Stimulated activated CD4-positive, alpha-beta T cell treated with anti-CD3 and anti-CD28 coated beads, TNF-alpha, amount 100 ng/mL, for 4 hours (primary cell): ENCODE measurements around the gene ALDH1L1.

Experiments
- DNase-seq, 3 experiments: peaks; one replicate each; pipeline ENCODE4 v3.0.0-alpha.2; 2020; ENCODE audit warnings: low read depth in 3 of 3

The ALDH1L1 gene

DNA sequence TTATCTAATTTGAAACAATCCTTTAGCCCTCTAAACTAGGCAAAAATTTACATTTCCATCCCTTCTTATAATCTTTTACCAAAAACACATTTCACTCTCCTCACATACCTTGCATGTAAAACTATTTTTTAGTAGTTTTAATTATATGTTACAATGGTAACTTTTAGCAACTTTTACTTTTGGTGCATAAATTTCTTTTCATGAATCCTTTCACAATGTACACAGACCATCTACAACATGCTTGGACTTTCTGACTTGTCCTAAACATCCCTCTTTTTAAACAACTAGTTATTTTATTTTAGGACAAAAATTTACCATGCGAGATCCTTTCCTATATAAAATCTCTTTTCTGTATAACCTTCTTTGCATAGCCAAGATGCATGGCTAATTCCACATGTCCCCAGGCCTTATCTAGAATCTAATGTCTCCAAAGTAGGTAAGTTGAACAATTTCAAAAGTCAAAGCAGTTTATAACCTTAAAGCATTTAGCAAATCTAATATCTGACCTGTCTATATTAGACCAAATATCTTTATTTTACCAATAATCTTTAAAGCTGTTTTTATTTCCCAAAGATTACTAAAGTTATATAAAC lies 14.4 kb upstream of the ALDH1L1 start:
- DNase-seq: no peak

DNA sequence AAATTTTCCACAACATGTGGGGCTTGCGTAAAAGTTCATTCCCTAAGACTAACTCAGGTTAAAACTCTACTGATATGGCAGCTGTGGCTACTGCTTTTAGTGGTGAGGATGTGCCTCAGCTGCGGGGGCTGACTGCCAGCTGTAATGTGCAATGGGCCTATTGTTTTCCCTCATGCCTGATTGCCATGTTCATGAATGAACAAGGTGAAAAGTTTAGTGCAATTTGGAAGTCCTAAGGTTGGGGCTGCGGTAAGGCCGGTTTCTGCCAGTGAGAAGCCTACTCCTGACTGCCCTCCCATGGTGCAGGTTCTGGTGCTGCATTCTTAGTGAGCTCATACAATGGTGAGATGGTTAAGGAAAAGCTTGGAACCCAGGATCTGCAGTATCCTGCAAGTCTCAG lies 10.9 kb upstream of the ALDH1L1 start:
- DNase-seq: no peak

DNA sequence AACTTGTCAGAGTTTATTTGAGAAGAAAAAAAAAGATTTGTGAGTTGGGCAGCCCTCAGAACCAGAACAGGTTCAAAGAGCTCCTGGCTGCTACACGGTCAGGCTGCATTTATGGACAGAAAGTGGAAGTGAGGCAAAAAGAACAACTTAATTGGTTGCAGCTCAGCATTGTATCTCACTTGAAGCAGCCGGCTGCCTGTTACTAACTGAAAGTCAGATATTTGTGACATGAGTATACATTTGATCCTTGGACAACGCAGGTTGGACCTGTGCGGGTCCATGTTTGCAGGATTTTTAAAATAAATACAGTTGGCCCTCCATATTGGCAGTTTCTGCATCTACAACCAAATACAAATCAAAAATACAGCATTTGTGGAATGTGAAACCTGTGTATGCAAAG lies 7.5 kb upstream of the ALDH1L1 start:
- DNase-seq: no peak

DNA sequence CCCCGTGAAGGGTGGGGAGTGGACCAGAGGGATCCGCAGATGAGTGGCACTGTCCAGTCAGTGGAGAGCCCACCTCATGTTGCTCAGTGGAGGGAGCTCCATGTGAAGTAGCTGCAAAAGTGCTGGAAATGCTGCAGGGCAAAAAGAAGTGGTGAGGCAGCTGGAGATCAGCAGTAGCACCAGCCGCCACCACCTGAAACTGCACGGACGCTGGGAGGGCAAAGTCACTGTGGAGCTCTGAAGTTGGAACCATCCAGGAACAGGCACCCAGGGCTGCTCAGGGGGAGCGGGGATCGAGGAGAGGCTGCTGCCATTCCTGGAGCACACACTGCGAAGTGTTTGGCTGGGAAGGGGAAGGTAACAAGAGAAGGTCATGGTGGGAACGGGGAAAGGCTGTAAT lies 6.4 kb upstream of the ALDH1L1 start:
- DNase-seq: no peak

DNA sequence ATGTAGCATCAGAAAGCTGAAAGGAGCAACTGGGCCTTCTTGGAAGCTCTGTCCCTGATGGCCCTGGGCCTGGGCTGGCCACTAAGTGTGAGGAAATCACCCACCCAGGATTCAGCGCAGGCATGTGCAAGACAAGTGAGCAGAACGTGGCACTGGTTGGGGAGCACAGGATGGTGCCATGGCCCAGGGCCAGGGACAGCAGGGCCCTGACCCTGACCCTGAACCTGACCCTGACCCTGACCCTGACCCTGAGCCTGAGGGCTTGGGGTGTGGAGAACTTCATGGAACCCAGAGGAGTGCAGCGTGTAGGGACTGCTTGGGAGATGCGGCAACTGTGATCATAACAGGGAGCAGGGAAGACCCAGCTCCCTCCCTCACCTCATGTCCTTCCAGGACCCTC lies 5.9 kb upstream of the ALDH1L1 start:
- DNase-seq: no peak

DNA sequence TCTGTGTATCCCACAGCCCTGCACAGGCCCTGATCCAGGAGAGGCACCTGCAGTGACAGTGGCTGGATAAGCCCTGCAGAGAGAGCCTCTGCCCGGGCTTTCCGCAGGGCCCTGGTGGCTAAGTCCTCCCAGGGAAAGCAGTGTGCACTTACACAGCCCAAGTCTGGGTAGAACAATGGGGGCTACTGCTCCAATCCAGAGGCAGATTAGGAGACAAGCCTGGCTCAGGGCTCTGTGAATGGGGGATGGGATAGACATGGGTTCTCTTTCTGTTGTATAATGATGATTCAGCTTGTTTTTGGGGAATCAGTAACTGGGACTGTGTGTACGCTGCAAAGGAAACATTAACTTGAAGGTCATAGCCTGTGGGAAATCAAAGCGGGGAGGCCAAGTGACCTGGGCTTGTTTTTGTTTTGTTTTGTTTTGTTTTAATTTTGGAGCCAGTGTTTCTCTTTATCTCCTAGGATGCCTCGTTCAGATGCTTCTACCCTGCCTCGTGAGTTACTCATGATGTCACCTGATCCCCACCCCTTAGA lies 4.1 kb upstream of the ALDH1L1 start:
- DNase-seq: no peak

DNA sequence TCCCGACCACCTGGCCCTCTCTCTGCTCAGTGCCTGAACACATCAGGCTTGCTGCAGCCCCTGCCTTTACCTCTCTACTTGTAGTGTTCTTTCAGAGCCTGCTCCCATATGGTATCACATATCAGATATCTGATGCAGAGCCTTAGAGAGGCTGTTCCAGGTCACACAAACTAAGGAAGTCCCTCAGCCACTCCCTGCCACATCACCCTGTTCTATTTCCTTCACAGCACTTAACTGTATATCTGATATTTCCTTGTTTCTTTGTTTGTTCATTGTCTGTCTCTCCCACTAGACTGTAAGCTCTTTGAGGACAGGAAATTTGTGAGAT lies 976 bp upstream of the ALDH1L1 start:
- DNase-seq: no peak

DNA sequence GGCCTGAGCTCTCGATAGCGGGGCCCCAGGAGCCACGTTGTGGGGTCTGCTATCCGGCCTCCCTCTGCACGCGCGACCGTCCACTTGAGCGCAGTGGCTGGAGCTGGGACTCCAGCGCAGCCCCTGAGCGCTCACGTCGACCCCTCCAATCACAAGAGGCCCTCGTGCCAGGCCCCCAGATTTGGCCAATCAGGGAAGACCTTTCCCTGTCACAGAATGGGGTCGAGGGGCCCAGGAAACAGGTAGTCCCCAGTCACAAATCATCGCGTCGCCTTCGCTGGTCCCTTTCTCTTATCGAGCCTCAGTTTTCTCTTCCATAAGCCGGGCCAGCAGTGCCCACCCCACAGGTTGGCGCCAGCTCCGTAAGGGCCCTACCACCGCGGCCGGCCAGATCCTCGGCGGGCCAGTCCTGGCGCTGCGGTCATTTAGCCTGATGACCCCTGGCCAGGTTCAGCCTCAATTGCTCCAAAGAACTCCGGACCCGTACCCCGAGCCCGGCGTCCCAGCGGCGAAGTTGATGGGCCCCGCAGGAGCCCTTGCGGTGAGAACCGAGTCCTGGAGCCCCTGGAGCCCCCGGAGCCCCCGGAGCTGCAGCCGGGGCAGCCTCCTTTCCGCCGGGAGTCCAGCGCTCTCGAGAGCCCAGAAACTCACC lies 435 bp downstream of the ALDH1L1 start:
- no peak for DNase-seq

DNA sequence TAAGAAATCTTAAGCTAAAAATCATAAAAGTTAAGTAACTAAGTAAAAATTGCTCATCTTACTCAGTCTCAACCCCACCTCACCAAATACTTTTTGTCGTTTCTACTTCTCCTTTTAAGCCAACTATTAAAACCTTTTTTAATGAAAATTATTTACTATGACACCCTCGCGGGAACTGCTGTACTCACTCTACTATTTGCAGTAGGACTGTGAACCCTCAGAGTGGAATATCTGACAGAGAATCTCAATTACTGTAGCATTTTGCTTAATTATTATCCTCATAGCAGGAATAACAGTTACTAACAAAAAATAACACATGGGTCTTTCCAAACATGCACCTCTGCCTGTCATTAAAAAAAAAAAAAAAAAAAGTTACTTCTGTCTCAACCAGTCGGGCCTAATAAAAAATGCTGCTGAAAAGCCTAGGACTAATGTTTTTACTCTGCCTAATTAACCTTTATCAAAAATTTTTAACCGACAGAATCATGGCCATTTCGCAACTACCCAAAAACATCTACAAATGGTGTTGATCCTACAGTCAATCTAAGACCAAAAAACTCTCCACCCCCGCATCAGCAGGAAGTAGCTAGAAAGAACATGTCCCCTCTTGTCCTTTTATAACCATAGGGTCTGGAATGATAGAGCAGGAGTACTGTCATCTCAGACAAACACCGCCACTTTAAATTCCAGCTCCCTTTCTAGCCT lies 10.2 kb downstream of the ALDH1L1 start:
- DNase-seq: no peak

DNA sequence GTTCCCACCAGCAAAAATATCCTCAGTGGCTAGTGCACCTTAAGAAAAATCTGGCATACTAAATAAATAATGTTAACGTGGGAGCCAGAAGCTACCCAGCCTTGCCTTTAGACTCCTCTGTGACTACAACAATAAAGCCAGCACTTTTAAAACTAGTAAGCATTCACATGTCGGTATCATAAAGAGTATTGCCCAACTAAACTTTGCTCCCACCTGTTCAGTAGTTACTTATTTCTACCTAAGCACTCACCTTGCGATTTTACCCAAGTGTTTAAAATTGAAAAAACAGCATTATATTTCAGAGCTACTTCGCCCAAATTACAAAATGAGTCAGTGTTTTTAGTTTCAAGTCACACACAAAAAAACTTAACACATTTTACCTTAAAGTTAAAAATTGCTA lies 12.8 kb downstream of the ALDH1L1 start:
- DNase-seq: no peak

DNA sequence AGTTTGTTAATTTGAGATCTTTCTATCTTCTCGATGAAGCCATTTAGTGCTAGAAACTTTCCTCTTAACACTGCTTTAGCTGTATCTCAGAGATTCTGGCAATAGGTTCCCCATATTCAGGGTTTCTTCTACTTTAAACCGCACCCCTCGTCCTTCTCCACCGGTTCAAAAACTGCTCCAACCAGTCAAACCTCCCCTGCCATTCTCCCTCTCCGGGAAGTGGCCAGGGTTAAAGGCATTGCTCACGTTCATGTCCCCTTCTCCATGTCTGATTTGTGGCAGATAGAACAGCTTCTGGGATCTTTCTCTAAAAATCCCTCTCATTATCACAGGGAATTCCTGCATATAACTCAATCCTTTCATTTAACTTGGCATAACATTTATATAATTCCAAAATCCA lies 14.4 kb downstream of the ALDH1L1 start:
- no peak for DNase-seq

DNA sequence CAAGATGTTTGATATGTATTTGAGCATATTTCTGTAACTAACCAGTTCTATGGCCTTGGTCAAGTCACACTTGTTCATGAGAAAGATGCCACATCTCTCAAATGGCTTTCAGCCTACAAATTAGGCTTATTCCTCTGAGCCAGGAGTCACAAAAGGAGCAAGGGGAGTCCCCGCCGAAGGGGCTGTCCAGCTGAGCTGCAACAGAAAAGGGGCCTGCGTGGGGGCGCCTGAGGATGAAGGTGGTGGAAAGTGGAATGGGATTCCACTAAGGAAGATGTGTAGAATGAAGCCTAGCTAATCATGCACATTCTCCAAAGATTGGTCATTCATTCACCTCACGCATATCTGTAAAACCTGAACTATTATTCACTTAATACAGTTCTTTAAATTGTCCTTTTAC lies 19.1 kb downstream of the ALDH1L1 start:
- DNase-seq: no peak

DNA sequence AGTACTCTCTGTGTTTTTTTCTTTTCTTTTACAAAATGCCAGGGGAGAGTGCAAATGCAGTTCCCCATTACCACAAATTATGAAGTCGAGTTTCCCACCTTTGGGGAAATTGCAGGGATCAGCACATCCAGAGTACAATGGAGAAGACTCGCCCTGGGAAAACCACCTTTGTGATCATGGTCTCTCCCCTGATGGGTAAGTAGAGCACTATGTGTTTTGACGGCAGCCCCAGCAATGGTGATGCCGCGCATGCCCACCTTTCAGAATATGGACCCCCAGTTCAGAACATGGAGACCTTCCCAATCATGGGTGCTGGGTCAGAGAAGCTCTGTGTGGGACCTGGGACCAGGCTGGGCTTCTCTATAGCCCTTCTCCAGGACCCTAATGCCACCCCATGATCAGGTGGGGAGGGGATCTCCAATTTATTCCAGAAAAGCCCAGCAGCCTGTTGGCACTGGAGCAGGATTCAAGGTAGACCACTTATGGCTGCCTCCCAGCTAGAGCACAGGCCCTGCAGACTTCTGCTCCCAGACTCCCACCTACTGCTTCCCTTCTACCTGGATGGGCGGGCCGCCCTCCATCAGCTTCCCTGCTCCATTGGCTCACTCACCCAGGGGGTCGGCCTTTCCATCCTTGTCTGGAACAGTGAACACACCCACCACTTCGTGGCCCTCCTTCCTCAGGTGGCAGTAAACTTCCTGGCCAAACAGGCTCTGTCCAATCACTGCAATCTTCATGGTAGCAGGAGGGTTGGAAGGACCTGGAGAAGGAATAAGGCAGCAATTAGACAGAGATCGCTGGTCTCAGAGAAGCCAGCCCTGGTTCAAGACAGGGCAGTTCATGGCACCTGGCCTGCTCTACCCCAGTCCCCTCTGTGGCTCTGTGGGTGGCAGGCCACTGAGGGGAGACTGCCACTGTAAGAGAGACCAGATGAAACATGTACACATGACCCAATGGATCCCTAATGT lies 19.9 kb downstream of the ALDH1L1 start:
- DNase-seq: no peak

DNA sequence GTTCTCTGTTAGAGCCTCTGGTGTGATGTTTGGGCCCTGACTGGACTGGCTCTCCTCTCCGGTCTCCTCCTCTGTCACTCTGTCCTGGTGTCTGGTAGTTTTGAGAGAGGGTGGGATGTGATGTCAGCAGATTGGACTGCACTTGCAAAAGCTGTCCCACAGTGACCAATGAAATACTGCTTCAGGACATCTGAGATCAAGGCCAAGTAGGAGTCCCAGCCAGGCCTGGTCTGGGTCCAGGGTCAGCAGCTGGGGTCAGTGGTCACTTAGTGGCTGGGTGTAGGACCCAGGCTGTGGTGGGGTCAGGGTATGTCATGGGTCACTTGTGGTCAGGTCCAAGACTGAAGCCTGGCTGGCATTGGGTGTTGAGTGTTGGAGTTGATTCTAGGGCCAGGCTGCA lies 20.9 kb downstream of the ALDH1L1 start:
- DNase-seq: no peak

DNA sequence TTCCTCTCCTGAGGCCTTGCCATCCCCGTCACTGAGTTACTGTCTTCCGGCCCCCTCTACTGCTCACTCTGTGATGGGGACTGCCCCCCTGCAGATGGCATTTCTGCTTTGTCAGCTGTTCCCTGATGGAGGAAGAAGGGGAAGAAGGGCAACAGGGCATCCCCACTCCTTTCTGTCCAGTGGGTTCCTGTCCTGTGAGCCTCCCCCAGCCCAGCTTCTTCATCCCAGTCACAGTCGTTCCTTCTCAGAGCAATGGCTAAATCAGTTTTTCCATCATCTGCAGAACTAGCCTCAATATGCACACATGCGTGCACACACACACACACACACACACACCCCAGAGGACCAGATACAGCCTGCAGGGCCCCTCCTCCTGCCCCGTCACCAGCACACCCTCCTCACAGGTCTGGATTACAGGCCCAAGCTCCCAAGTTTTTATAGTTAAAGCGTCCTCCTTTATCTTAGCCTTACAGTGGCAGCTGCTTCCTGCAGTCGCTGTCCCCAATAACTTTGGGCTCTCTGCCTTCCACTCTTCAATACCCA lies 21.4 kb downstream of the ALDH1L1 start:
- DNase-seq: no peak

DNA sequence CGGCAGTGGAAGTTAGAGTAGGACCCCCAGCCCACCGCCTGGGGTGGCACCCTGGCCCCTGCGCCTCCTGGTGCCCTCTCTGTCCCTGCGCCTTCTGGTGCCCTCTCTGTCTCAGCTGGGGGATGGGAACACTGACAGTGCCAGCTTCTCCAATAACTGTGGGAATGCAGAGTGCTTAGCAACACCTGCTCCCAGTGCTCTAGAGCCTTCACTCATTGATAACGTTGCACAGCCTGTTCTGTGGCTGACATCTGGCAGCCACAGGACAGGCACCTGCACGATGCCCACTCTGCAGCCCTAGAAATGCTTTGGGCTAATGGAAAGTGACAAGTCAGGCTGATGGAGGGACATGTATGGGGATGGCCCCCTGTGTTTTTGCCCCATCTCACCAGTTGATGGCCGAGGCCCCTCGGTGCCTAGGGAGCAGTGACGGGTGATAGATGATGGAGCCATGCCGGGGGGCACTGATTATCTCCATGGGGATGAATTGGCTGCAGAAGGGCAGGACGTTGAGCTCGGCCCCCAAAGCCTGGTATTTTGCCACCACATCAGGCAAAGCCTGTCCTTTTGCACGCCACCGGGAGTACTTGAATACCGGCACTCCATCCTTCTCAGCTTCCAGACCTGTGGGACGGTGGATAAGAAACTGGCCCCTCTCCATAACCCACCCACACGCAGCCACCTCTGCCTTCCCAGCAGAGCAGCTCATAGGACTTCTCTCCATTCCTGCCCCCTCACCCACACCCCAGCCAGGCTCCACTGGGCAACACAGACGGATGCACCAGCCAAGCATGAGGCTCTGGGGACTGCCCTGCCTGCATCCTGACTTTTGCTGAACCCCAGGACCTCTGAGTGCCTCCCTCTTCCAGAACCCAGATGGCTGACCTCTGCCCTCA lies 22.1 kb downstream of the ALDH1L1 start:
- no peak for DNase-seq

DNA sequence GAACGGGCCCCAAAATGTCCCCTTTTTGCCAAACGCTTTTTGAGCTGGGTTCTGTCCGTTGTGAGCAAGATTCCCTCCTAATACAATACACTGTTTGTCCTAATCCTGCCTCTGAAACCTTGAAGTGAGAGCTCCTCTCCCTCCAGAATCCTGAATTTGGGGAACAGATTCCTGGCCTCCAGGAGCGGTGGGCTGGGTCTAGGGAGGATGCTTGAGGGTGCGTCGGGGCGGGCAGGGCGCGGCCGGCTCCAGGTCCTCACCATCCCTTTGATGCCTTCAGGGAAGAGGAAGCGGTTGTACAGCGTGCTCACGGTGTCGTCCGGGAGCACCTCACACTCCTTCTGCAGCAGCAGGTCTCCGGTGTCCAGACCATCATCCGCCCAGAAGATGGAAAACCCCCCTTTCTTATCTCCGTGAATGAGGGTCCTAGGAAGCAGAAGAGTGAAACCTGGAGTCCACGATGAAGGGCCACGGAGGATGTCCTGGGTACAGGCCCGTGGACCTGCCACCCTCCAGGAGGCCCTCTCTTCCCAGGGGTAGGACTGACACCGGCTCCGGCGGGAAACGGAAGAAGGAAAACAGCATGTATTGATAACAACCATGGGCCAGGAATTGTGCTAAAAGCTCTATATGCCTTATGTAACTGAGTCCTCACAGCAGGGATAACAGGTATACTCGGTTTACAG lies 23.2 kb downstream of the ALDH1L1 start:
- DNase-seq: no peak

DNA sequence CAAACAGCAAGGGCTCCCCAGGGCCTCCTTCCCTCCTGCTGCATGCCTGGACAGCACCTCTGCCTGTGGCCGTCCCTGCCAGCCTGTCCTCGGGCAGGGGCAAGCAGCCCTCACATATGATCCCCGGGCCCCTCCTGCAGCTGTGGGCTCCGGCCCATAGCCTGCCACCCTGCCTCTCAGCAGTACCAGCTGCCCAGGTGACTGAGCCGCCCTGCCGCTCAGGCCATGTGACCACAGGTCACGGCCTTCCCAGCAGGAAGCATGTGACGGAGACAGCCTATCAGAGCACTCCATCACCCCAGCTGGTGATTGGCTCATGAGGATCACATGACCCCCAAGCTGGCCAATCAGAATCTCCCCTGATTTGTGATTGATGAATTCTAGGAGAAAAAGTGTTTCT lies 23.9 kb downstream of the ALDH1L1 start:
- no peak for DNase-seq

DNA sequence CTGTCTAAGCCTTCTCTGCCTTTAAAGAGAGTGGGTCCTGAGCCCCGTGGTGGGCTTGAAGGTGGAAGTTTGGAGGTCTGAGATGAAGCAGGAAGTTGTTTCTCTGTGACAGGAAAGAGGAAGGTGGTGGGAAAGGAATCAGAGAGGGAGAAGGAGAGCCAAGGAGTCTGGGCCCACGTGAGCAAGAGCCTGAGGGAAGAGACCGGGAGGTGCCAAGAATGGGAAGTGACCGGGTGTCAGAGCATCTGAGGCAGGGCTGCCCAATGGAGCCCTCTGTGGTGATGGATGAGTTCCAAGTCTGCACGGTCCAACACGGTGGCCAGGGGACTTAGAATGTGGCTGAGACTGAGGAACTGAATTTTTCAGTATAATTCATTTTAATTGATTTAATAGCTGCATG lies 24.6 kb downstream of the ALDH1L1 start:
- DNase-seq: no peak

DNA sequence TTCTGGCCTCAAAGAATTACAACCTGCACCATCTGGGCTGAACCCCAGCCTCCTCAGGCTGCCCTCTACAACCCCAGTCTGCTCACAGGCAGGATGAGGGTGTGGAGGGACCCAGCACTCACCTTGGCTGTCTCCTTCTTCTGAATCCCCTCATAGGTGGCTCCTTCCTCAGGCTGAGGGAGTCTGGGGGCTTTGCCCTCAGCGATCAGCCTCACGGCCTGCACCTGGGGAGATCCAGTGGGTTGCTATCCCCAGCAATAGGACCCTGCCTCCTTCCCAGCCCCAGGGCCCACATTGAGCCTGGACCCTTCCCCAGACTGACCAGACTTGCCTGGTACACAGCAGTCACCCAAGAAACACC lies 25.1 kb downstream of the ALDH1L1 start:
- no peak for DNase-seq
